SK-N-MC (cell line): ENCODE data around the gene TOP1.

Source experiments
- DNase-seq: peaks from one replicate; pipeline ENCODE4 v3.0.0-alpha.2; 2011; ENCODE audit warnings: low read depth, low spot score
- H3K27ac ChIP-seq: fragments of 200-600 bp; sonication (generic); 2 replicates; pipeline ENCODE4 v1.5.1; 2016; ENCODE audit warnings: mixed run types
- H3K36me3 ChIP-seq: fragments of 200-600 bp; sonication (generic); 2 replicates; pipeline ENCODE4 v1.6.1; 2017; ENCODE audit warnings: antibody characterized with exemption, low read length, mixed read lengths; ENCODE audit not compliant: insufficient read depth
- H3K4me3 ChIP-seq: fragments of 200-600 bp; sonication (generic); 2 replicates; pipeline ENCODE4 v1.5.1; 2016
- H3K9ac ChIP-seq: fragments of 200-600 bp; sonication (generic); 2 replicates; pipeline ENCODE4 v1.8.0; 2017; ENCODE audit warnings: mixed run types, mixed read lengths; ENCODE audit not compliant: insufficient read length
- H3K9me3 ChIP-seq: fragments of 200-600 bp; sonication (generic); 2 replicates; pipeline ENCODE4 v1.6.1; 2017; ENCODE audit warnings: low read depth, mild to moderate bottlenecking, antibody characterized with exemption, low read length, moderate library complexity, mixed read lengths
- EZH2 ChIP-seq: fragments of 200-600 bp; sonication (generic); IDR thresholded peaks from one replicate; pipeline ENCODE4 v1.6.1; 2017; ENCODE audit warnings: antibody characterized with exemption
- FOXP2 ChIP-seq: optimal IDR thresholded peaks from 2 replicates; pipeline ENCODE3; 2011; ENCODE audit warnings: mild to moderate bottlenecking, moderate library complexity; ENCODE audit not compliant: insufficient read depth; ENCODE audit errors: extremely low read length, control extremely low read depth
- POLR2AphosphoS5 ChIP-seq: IDR thresholded peaks from 2 replicates; pipeline ENCODE4 v1.6.1; 2012; ENCODE audit warnings: mild to moderate bottlenecking, low read depth, low read length, borderline replicate concordance

The TOP1 gene

DNA sequence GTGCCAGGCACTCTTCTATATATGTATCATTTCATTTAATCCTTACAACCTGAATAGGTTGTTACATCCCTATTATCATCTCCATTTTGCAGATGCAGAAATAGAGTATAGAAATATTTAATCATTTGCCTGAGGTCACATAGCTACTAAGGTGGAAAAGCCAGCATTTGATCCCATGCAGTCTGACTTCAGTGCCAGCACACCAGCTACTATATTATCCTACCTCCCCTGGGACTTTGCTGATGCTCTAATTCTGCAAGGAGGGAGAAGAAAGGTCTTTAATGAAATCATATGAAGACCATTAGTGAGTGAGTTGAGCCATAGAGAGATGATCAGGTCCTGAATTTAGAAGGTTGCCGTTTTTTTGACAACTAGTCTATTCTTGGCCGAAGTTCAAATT lies 53.7 kb downstream of the TOP1 start:
- H3K9ac ChIP-seq = no peak overlapping the region
- no peak overlapping the region for H3K27ac ChIP-seq
- no peaks in the 10 kb centered on the region for H3K9me3 ChIP-seq
- no peak for DNase-seq
- TF ChIP-seq EZH2 = no peak
- no peak for TF ChIP-seq FOXP2
- TF ChIP-seq POLR2AphosphoS5 = no peak
- H3K4me3 ChIP-seq = no peak overlapping the region
- peaks cover 89% of the 10 kb centered on the region for H3K36me3 ChIP-seq

DNA sequence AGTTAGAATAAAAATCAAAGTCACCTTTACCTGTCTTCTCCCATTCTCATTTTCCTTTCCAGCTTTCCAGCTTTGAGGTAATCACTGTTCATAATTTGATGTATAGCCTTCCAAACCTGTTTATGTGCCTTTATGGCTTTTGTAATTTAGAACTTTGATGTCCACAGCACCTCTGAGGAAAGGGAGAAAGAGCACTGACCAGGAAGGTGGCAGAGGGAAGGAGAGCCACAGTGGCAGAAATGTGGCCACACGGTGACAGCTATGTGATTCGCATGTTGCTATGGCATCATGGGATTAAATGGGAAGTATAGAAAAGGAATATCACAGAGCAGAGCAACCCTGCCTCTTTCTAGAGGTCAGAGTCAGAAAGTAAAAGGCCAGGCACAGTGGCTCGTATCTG lies 57.0 kb downstream of the TOP1 start:
- Histone ChIP-seq H3K4me3 (no peak overlapping the region), H3K36me3 (peaks cover 81% of the 10 kb centered on the region), H3K9ac (no peak overlapping the region), H3K27ac (no peak overlapping the region), H3K9me3 (no peaks in the 10 kb centered on the region)
- DNase-seq = no peak
- TF ChIP-seq EZH2 (no peak), POLR2AphosphoS5 (no peak), FOXP2 (no peak)

DNA sequence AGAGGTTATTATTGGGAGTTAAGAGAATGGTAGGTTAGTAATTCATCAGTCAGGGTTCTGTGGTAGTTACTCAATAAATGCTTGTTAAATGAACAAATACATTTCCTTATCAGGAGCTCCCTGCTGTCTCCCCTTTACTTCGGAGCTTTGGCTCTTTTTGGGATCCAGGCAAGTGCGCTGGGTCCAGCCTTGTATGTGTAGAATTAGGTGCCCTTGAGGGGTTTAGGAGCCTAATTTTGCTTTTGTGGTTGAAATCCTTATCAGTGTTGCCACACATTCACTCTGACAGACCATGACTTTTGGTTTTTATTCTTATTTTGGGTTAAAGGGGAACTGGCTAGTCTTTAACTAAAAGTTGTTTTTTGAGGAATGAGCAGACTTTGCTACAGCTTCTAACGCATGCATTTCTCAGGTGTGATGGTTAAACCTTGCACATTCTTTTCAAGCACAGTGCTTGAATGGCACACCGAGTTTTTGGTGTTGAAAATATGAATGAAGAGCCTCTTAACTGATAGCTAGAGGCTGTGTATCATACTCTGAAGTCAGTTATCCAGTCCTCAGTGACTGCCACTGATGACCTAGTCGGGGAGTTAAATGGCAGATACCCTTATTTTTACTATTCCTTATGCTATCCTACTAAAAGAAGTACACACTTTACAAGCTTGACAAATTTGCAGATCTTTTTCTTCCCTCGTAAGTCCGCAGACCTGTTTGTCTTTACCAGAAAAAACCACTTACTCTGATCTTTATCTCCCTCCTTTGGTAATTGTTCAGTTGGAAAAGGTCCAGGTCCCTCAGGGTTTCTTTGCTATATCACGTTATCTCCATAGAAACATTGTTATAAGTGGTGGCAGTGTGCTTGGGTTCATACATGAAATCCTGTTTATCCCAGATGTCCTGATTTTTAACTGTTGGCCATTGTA lies 58.0 kb downstream of the TOP1 start:
- peak; percentile 67 for DNase-seq
- no peak for TF ChIP-seq EZH2
- no peak; the same call in 1 of the 2 replicates for TF ChIP-seq POLR2AphosphoS5
- no peak for TF ChIP-seq FOXP2
- no peak overlapping the region for H3K4me3 ChIP-seq
- H3K36me3 ChIP-seq = peaks cover 78% of the 10 kb centered on the region
- peak overlapping the region; percentile 27 for H3K27ac ChIP-seq
- no peaks in the 10 kb centered on the region for H3K9me3 ChIP-seq
- no peak overlapping the region for H3K9ac ChIP-seq

DNA sequence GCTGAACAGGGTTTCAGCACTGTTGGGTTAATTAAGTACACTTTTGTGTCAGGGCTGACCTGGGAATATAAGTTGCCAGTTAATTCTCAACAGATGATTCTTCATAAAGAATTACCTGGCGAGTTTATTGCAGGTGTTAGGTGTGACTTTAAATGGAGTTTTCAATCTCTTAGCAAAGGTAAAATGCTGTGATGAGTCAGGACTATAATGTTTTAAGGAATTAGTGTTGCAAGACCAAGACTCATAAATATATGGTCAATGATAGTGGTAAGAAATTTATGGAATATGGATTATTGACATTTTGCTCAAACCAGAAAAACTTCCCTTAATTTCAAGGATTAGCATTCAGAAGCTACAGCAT lies 58.7 kb downstream of the TOP1 start:
- Histone ChIP-seq H3K9me3 (no peaks in the 10 kb centered on the region), H3K4me3 (no peak overlapping the region), H3K9ac (no peak overlapping the region), H3K27ac (no peak overlapping the region), H3K36me3 (peaks cover 78% of the 10 kb centered on the region)
- TF ChIP-seq FOXP2 (no peak), EZH2 (no peak), POLR2AphosphoS5 (no peak)
- DNase-seq = no peak

DNA sequence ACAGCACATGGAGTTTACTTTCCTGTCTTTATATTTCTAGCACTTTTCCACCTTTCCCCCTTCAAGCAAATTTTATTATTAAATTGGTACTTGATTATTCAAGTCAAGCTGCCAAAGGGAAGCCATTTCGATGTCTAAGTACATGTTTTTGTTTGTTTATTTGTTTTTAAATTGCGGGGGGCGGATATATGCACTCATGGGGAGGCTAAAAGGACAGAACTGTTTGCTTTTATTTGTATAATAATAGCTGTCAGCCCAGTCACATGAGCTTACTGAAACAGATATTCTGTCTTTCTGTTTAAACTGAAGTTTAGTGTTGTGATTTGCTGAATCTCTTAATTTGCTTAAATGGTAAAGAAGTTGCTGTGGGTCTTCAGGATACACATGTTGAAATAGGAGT lies 59.2 kb downstream of the TOP1 start:
- Histone ChIP-seq H3K27ac (no peak overlapping the region), H3K9ac (no peak overlapping the region), H3K4me3 (no peak overlapping the region), H3K9me3 (no peaks in the 10 kb centered on the region), H3K36me3 (peaks cover 78% of the 10 kb centered on the region)
- no peak for TF ChIP-seq POLR2AphosphoS5
- TF ChIP-seq FOXP2 = no peak
- TF ChIP-seq EZH2 = no peak
- no peak for DNase-seq

DNA sequence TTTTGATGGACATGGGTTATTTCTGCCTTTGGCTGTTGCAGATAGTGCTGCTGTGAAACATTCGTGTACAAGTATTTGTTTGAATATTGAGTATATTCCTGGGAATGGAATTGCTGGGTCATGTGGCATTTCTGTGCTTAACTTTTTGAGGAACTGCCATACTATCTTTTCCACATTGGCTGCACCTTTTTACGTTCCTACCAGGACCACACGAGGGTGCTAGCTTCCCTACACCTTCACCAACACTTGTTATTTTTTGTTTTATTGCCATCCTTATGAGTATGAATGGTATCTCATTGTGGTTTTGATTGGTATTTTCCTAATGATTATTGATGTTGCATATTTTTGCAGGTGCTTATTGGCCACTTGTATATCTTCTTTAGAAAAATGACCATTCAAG lies 60.9 kb downstream of the TOP1 start:
- TF ChIP-seq EZH2 (no peak), POLR2AphosphoS5 (no peak)
- Histone ChIP-seq H3K27ac (no peak overlapping the region), H3K4me3 (no peak overlapping the region), H3K9ac (no peak overlapping the region), H3K9me3 (no peaks in the 10 kb centered on the region), H3K36me3 (peaks cover 76% of the 10 kb centered on the region)
- DNase-seq = no peak

DNA sequence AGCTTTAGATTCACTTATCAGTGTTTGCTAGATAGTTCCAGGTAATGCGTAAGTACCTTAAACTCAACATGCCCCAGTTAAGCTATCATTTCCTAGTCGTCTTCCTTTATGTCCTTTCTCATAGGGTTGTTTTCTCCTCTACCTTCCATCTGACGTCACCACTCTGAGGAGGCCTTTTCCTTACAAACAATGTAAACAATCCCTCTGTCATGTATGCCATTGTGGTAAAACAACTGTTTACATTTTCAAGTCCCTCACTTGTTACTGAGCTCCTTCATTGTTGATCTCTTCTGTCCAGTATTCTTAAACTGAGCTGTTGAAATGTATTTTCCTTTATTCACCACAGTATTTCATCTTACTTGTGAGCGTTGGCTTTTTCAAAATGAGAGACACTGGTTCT lies 63.3 kb downstream of the TOP1 start:
- Histone ChIP-seq H3K9me3 (no peaks in the 10 kb centered on the region), H3K36me3 (peaks cover 75% of the 10 kb centered on the region), H3K4me3 (no peak overlapping the region), H3K27ac (no peak overlapping the region), H3K9ac (no peak overlapping the region)
- DNase-seq = no peak
- no peak for TF ChIP-seq POLR2AphosphoS5
- TF ChIP-seq FOXP2 = no peak
- no peak for TF ChIP-seq EZH2

DNA sequence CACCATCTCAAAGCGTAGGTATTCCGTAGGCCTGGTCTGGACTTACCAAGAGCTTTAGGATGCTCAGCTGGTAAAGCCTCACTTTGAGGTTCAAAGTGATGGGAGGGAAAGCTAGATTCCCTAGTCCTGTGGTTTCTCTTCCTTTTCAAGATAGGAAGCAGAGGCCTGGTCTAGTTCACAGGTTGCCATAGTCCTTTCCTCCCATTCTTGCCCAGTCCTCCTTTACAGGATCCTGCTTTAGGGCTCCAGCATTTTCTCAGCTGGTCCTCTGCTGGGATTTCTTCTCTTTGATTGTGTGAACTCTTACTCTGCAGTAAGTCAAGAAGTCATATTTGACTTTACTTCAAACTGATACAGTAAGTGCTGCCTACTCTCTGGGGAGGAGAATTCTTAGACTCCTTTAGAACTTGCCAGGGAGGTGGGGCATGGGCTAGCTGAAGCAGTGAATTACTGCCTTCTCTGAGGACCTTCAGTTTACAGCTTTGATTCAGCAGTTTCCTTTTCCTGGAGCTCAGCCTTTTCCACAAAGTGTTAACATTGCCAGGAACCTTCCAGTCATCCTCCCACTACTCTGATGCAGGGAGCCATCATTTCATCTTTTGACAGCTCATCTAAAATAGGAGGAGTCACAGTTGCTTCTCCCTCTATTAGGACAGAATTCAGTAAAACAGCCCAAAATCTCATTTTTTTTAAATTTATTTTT lies 65.9 kb downstream of the TOP1 start:
- no peak overlapping the region for H3K9ac ChIP-seq
- DNase-seq = no peak
- TF ChIP-seq EZH2 (no peak), POLR2AphosphoS5 (no peak; the same call in 1 of the 2 replicates), FOXP2 (no peak)
- H3K27ac ChIP-seq = peak overlapping the region; percentile 34; the same call in 1 of the 2 replicates
- no peaks in the 10 kb centered on the region for H3K9me3 ChIP-seq
- H3K4me3 ChIP-seq = no peak overlapping the region
- peaks cover 78% of the 10 kb centered on the region for H3K36me3 ChIP-seq
